Keratinocyte (primary cell): ENCODE measurements around the gene KATNA1.

Experiments used
- CTCF ChIP-seq, 3 experiments: IDR thresholded peaks in 1 of 3; conservative IDR thresholded peaks in 1 of 3; optimal IDR thresholded peaks in 1 of 3; 2 replicates in 2 of 3; 3 replicates in 1 of 3; pipeline versions ENCODE3 to v1.5.1; 2011; ENCODE audit warnings: low read length in 3 of 3, mild to moderate bottlenecking in 3 of 3, moderate library complexity in 2 of 3, control low read depth in 1 of 3, inconsistent platforms in 1 of 3; ENCODE audit not compliant: insufficient read depth in 2 of 3; ENCODE audit errors: extremely low read depth in 1 of 3
- EZH2 ChIP-seq: IDR thresholded peaks from one replicate; pipeline ENCODE4 v1.6.1; 2012; ENCODE audit warnings: inconsistent platforms, mild to moderate bottlenecking, low read length, moderate library complexity

GRCh38 chr6:149565527-149566409, 82.7 kb downstream of the KATNA1 start, which contains the start of gene GINM1:
- TF ChIP-seq EZH2, result no peak
- peak; percentile 67 to 85 (median 84) for TF ChIP-seq CTCF (optimal IDR thresholded peaks at IDR 0.05 in 1 of 3, IDR thresholded peaks at IDR 0.05 in 1 of 3, conservative IDR thresholded peaks at IDR 0.05 in 1 of 3; ENCODE audit: extremely low read depth in 1 of 3, insufficient read depth in 2 of 3, low read length in 3 of 3)
